BE2C (cell line): ENCODE data around the gene ALAS1.

Experiments used
- DNase-seq: peaks from one replicate; pipeline ENCODE4 v3.0.0-alpha.2; 2020
- H3K27me3 ChIP-seq: fragments of 250-450 bp; sonication (Bioruptor Pico); 2 replicates; pipeline ENCODE4 v1.5.1; 2020; ENCODE audit warnings: mild to moderate bottlenecking
- H3K36me3 ChIP-seq: fragments of 250-450 bp; sonication (Bioruptor Pico); 2 replicates; pipeline ENCODE4 v1.5.1; 2020; ENCODE audit warnings: mild to moderate bottlenecking
- H3K4me1 ChIP-seq: fragments of 250-450 bp; sonication (Bioruptor Pico); 2 replicates; pipeline ENCODE4 v1.5.1; 2020
- H3K4me3 ChIP-seq: 2 replicates; pipeline ENCODE4 v1.5.1; 2011; ENCODE audit warnings: low read depth, low read length
- H3K9me3 ChIP-seq: fragments of 250-450 bp; sonication (Bioruptor Pico); 2 replicates; pipeline ENCODE4 v1.5.1; 2020
- CTCF ChIP-seq: IDR thresholded peaks from 2 replicates; pipeline ENCODE4 v1.5.1; 2012; ENCODE audit warnings: mild to moderate bottlenecking, low read depth, low read length

The ALAS1 gene

DNA sequence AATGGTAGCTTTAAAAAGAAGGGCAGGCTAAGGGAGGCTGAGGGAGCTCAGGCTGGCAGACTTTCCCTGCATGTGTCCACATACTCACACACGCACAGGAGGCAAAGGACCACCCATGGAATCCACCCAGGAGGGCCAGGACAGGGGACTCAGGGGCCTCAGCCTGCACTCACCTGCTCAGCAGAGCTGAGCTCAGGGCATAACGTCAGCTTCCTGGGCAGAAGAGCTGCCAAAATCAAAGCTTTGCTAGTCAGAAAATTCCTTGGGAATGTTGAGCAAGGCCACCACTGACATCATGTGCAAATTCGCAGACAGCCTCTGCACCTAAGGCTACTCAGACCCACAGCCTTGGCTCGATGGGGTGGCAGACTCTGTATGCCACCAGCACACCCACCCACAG lies 16.4 kb upstream of the ALAS1 start:
- Histone ChIP-seq H3K27me3 (no peaks in the 10 kb centered on the region), H3K9me3 (no peaks in the 10 kb centered on the region), H3K36me3 (no peaks in the 10 kb centered on the region), H3K4me1 (no peaks in the 10 kb centered on the region), H3K4me3 (no peak overlapping the region)
- TF ChIP-seq CTCF, result no peak
- no peak for DNase-seq

GRCh38 chr3:52182196-52182595 lies 15.8 kb upstream of the ALAS1 start:
- no peaks in the 10 kb centered on the region for H3K27me3 ChIP-seq
- no peak for TF ChIP-seq CTCF
- H3K9me3 ChIP-seq, result no peaks in the 10 kb centered on the region
- no peak overlapping the region for H3K4me3 ChIP-seq
- H3K36me3 ChIP-seq, result no peaks in the 10 kb centered on the region
- no peak for DNase-seq
- H3K4me1 ChIP-seq, result no peaks in the 10 kb centered on the region

- no peak overlapping the region for H3K4me3 ChIP-seq
- H3K4me1 ChIP-seq, result no peaks in the 10 kb centered on the region
Measured at GRCh38 chr3:52182691-52183090, 15.3 kb upstream of the ALAS1 start.

DNA sequence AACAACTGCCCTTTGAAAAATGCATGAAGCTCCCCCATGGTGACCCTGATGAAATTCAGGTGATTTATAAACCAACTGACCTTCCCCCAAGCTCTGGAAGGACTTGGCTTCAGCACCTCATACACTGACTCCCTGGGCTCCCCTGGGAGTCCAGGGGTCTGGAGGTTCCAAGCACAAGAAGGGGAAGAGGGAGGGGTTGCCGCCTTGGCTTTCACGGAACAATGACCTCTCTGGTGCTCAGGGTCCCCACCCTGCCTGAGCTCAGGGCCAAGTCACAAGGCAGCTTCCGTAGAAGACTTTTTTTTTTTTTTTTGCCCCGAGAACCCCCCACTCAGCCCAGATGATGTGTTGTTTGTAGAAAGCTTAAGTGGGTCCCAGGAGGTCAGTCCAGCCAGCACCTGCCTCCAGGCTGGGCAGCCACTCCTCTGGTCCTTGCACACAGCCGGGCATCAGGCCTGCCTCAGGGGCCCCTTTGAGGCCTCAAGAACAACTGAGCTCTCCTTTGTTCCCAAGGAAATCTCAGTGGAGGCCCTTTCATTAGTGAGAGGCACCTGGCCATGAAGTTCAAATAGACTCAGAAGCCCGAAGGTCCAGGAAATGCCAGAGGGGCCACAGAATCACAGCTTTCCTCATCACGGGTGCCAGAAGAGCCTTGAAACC lies 14.0 kb upstream of the ALAS1 start:
- TF ChIP-seq CTCF, result no peak
- H3K4me1 ChIP-seq, result no peaks in the 10 kb centered on the region
- no peaks in the 10 kb centered on the region for H3K27me3 ChIP-seq
- no peak for DNase-seq
- no peak overlapping the region for H3K4me3 ChIP-seq
- H3K36me3 ChIP-seq, result no peaks in the 10 kb centered on the region
- no peaks in the 10 kb centered on the region for H3K9me3 ChIP-seq

More at GRCh38 chr3:52182691-52183090, 15.3 kb upstream of the ALAS1 start:
- no peak for TF ChIP-seq CTCF
- Histone ChIP-seq H3K36me3 (no peaks in the 10 kb centered on the region), H3K9me3 (no peaks in the 10 kb centered on the region), H3K27me3 (no peaks in the 10 kb centered on the region)
- no peak for DNase-seq

GRCh38 chr3:52184690-52185089 lies 13.3 kb upstream of the ALAS1 start:
- Histone ChIP-seq H3K4me3 (no peak overlapping the region), H3K27me3 (no peaks in the 10 kb centered on the region), H3K9me3 (no peaks in the 10 kb centered on the region), H3K36me3 (no peaks in the 10 kb centered on the region), H3K4me1 (no peaks in the 10 kb centered on the region)
- DNase-seq, result no peak
- no peak for TF ChIP-seq CTCF

DNA sequence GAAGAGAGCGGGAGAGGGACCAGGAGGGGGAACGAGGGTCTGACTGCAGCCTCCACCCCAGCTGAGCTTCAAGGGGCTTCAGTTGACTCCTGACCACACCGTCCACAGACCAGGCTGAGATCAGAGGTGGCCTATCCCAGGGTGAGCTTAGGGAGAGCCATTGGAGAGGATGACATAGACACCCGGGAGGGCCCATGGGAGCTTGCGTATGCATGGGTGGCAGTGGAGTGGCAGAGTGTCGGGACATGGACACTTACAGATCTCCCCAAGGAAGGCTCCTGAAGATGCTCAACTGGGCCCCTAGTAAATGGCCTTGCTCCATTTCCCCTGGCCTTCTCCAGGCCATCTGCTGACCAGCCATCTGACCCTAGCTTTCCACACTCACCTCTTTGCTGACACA lies 12.6 kb upstream of the ALAS1 start:
- Histone ChIP-seq H3K4me1 (no peaks in the 10 kb centered on the region), H3K4me3 (no peak overlapping the region), H3K9me3 (no peaks in the 10 kb centered on the region), H3K27me3 (no peaks in the 10 kb centered on the region), H3K36me3 (no peaks in the 10 kb centered on the region)
- DNase-seq, result no peak
- TF ChIP-seq CTCF, result no peak
